Endodermal cell (in vitro differentiated cells): ENCODE results near the gene CBX8. TPM values are rescaled to one million over a fixed set of nuclear protein-coding genes. Genes with fewer than 3 reads are reported as not detected.

ENCODE experiments used
- DNase-seq: peaks from one replicate; pipeline ENCODE4 v3.0.0-alpha.2; 2017
- H3K27ac ChIP-seq: 2 replicates; pipeline ENCODE4 v1.5.1; 2013; ENCODE audit warnings: mild to moderate bottlenecking, low read depth, low read length, moderate library complexity
- H3K27me3 ChIP-seq: 2 replicates; pipeline ENCODE4 v1.6.1; 2013; ENCODE audit warnings: mild to moderate bottlenecking, low read length, moderate library complexity; ENCODE audit not compliant: insufficient read depth, control insufficient read depth, poor library complexity, severe bottlenecking
- H3K36me3 ChIP-seq: 2 replicates; pipeline ENCODE4 v1.7.0; 2013; ENCODE audit warnings: mild to moderate bottlenecking, low read length, moderate library complexity; ENCODE audit not compliant: control insufficient read depth, insufficient read depth
- H3K4me1 ChIP-seq: one replicate; pipeline ENCODE4 v1.7.0; 2013; ENCODE audit warnings: low read length; ENCODE audit not compliant: control insufficient read depth, insufficient read depth
- H3K4me3 ChIP-seq: 2 replicates; pipeline ENCODE4 v1.5.1; 2013; ENCODE audit warnings: mild to moderate bottlenecking, low read length, moderate library complexity
- H3K9ac ChIP-seq: 2 replicates; pipeline ENCODE4 v1.6.1; 2013; ENCODE audit warnings: mild to moderate bottlenecking, low read length, moderate library complexity; ENCODE audit not compliant: poor library complexity, severe bottlenecking; ENCODE audit errors: extremely low read depth
- H3K9me3 ChIP-seq: 2 replicates; pipeline ENCODE4 v1.6.1; 2013; ENCODE audit warnings: mild to moderate bottlenecking, low read length, moderate library complexity; ENCODE audit not compliant: control insufficient read depth
- H3K27ac Mint-ChIP-seq: 2 replicates; pipeline ENCODE4 v1.8.0; 2020; ENCODE audit warnings: mixed read lengths
- H3K27me3 Mint-ChIP-seq: 2 replicates; pipeline ENCODE4 v1.8.0; 2021; ENCODE audit warnings: mild to moderate bottlenecking, mixed read lengths; ENCODE audit not compliant: insufficient read depth
- H3K36me3 Mint-ChIP-seq: 2 replicates; pipeline ENCODE4 v1.8.0; 2020; ENCODE audit warnings: low read depth, mixed read lengths
- H3K4me1 Mint-ChIP-seq: 2 replicates; pipeline ENCODE4 v1.8.0; 2020; ENCODE audit warnings: mixed read lengths
- H3K4me3 Mint-ChIP-seq: 2 replicates; pipeline ENCODE4 v1.8.0; 2020; ENCODE audit warnings: mild to moderate bottlenecking, moderate library complexity, mixed read lengths
- H3K9me3 Mint-ChIP-seq: 2 replicates; pipeline ENCODE4 v1.8.0; 2020; ENCODE audit warnings: mild to moderate bottlenecking, mixed read lengths
- CTCF ChIP-seq: fragments of 200-600 bp; sonication (generic); conservative IDR thresholded peaks from 2 replicates; pipeline ENCODE4 v1.5.0; 2021; ENCODE audit warnings: antibody characterized with exemption, mild to moderate bottlenecking
- WGBS, 2 experiments: methylation state at CpG; one replicate each; pipeline versions ENCODE4 v1.1.5 to v1.1.7; 2013; ENCODE audit warnings: missing lambda C conversion rate in 2 of 2, mixed read lengths in 1 of 2; ENCODE audit not compliant: insufficient coverage in 1 of 2, insufficient read length in 1 of 2; 5-methylcytosine and 5-hydroxymethylcytosine counted together
- total RNA-seq, 2 donors: library from RNA; stranded (reverse); fragmentation: NEBNext Ultra II Directional in 1 of 2; extraction: Animal tissue kit (Norgen Biotek cat#: 25700) in 1 of 2; gene quantifications; 2 replicates in 1 of 2; 3 replicates in 1 of 2; pipeline ENCODE4 v1.2.1, GENCODE V29; 2021

Gene CBX8
- total RNA-seq, 2 donors from 2014 or later, result 5.4 to 5.6 TPM

- Histone ChIP-seq H3K36me3 (no peaks in the 10 kb centered on the region), H3K9me3 (no peaks in the 10 kb centered on the region), H3K4me1 (peaks cover 8% of the 10 kb centered on the region), H3K4me3 (no peak overlapping the region), H3K9ac (no peak overlapping the region), H3K27me3 (peaks cover 81% of the 10 kb centered on the region), H3K27ac (no peak overlapping the region)
- no peak for TF ChIP-seq CTCF
- Mint-ChIP-seq H3K27me3 (peaks cover 99% of the 10 kb centered on the region), H3K27ac (no peak overlapping the region), H3K9me3 (peaks cover under 1% of the 10 kb centered on the region), H3K4me3 (no peak overlapping the region), H3K4me1 (peaks cover 25% of the 10 kb centered on the region), H3K36me3 (peaks cover 1% of the 10 kb centered on the region)
- no peak for DNase-seq
- 92% methylated on average over 2 of the region's 2 CpGs; no CpG with 5 or more reads in 1 of the 2 experiments for WGBS, 2 experiments
These were observed 32.6 kb upstream of the CBX8 start for GRCh38 chr17:79829457-79829856.

- 80 to 96% methylated on average over 1 to 2 of the region's 2 CpGs for WGBS, 2 experiments
- Histone ChIP-seq H3K27me3 (peaks cover 80% of the 10 kb centered on the region), H3K9me3 (no peaks in the 10 kb centered on the region), H3K4me3 (no peak overlapping the region), H3K27ac (no peak overlapping the region), H3K4me1 (peaks cover 8% of the 10 kb centered on the region), H3K9ac (no peak overlapping the region), H3K36me3 (no peaks in the 10 kb centered on the region)
- peaks cover 25% of the 10 kb centered on the region for H3K4me1 Mint-ChIP-seq
- H3K27me3 Mint-ChIP-seq, result peaks cover 98% of the 10 kb centered on the region
- DNase-seq, result no peak
- H3K27ac Mint-ChIP-seq, result no peak overlapping the region
- peaks cover 3% of the 10 kb centered on the region for H3K9me3 Mint-ChIP-seq
- no peak for TF ChIP-seq CTCF
- peaks cover 3% of the 10 kb centered on the region for H3K36me3 Mint-ChIP-seq
- no peak overlapping the region for H3K4me3 Mint-ChIP-seq
These were observed 32.1 kb upstream of the CBX8 start for GRCh38 chr17:79829004-79829403.

DNA sequence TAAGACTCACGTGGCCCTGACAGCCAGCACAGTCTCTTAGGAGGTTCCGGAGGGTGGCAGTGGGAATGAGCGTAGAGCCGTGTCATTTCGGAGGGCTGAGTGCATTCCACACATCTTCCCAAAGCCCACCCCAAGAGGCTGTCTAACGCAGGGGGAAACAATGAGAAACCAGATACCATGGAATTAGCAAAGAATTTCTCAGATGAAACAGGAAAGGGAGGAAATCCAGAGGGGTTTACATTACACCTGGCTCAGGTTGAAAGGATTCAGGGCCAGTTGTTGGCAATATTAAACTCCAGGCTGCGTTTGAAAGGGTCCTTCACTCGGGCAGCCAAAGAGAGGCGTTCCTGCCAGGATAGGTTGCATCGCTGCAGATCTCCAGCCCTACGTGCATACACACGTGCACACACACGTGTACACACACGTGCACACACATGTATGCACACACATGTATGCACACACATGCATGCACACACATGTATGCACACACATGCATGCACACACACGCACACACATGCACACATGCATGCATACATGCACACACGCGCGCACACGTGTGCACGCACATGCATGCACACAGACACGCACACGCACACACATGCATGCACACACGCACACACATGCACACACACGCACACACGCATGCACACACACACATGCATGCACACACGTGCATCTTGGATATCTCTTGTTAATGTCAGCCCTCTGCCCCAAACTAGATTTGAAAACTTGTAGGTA lies 30.1 kb upstream of the CBX8 start:
- Histone ChIP-seq H3K27me3 (peaks cover 70% of the 10 kb centered on the region), H3K9me3 (no peaks in the 10 kb centered on the region), H3K36me3 (no peaks in the 10 kb centered on the region), H3K4me1 (no peaks in the 10 kb centered on the region), H3K27ac (no peak overlapping the region), H3K9ac (no peak overlapping the region), H3K4me3 (no peak overlapping the region)
- Mint-ChIP-seq H3K36me3 (peaks cover 3% of the 10 kb centered on the region), H3K4me1 (peaks cover 21% of the 10 kb centered on the region), H3K9me3 (peaks cover 3% of the 10 kb centered on the region), H3K27ac (no peak overlapping the region), H3K27me3 (peaks cover 95% of the 10 kb centered on the region), H3K4me3 (no peak overlapping the region)
- no peak for TF ChIP-seq CTCF
- WGBS, 2 experiments, result 86 to 90% methylated on average over 22 to 26 of the region's 26 CpGs
- DNase-seq, result no peak
